HG02870 (cell line): ENCODE results near the gene ZNF177.
"Not testable (repeated sequence)": the region's sequence is repeated elsewhere in the genome, so short reads cannot be mapped to it uniquely, and the experiment has no call there.

Source experiments
- ATAC-seq: cut with Tn5 transposase; IDR thresholded peaks from one replicate; pipeline ENCODE4 v1.9.1; 2021; ENCODE audit warnings: mild to moderate bottlenecking, moderate library complexity; ENCODE audit not compliant: unreplicated experiment

The ZNF177 gene

DNA sequence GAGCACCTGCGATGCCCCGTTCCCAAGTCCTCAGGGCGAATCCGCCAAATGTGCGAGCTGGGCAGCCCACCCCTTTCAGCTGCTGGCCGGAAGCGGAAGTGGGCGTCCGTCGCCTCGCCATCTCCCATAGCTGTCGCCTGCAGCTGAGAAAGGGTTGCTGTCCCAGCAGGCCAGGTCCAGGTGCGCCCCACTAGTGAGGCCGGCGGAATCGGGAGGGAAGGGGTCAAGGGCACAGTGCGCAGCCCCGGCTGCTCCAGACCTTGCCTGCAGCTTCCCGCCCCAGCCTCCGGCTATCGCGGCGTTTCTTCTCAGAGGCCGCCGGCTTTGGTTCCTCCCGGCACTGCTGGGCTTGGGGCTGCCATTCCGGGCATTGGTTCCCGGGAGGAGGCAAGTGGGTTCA, at the start of gene ZNF177:
Gene ZNF177 (plus strand): TSS at position 109 of the 400 bp plus-strand sequence. CDS start 15,299 bp downstream, outside the sequence.
- no peak for ATAC-seq

DNA sequence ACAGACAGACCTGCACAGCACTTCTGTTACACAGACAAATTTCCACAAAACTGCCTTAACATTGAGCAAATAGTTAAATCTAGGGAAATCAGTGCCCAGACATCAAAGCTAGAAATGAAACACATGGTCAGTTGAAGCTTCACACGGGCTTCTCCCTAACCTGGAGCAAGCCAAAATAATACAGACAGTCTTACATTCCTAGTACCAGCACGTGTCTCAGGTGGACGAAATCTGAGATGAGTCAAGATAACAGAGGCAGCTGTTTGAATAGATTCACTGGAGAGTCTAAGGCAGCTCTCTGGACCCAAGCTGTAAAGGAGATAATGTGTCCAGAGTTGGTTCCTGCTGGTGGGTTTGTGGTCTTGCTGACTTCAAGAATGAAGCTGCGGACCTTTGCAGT, 49.1 kb upstream of the ZNF177 start:
- ATAC-seq, result no peak

DNA sequence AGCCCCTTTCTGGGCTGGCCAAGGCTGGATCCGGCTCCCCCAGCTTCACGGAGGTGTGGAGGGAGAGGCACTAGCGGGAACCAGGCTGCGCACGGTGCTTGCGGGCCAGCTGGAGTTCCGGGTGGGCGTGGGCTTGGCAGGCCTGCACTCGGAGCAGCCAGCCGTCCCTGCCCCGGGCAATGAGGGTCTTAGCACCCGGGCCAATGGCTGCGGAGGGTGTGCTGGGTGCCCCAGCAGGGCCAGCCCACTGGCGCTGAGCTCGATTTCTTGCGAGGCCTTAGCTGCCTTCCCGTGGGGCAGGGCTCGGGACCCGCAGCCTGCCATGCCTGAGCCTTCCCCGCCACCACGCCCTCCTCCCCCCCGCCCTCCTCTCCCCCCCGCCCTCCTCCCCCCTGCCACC, 41.5 kb upstream of the ZNF177 start:
- ATAC-seq, result no peak

DNA sequence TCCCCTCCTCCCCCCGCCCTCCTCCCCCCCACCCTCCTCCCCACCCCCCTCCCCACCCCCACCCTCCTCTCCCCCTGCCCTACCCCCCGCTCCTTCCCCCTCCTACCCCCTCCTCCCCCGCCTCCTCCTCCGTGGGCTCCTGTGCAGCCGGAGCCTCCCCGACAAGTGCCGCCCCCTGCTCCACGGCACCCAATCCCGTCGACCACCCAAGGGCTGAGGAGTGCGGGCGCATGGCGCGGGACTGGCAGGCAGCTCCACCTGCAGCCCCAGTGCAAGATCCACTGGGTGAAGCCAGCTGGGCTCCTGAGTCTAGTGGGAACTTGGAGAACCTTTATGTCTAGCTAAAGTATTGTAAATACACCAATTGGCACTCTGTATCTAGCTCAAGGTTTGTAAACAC, 41.1 kb upstream of the ZNF177 start:
- ATAC-seq, result not testable (repeated sequence)

DNA sequence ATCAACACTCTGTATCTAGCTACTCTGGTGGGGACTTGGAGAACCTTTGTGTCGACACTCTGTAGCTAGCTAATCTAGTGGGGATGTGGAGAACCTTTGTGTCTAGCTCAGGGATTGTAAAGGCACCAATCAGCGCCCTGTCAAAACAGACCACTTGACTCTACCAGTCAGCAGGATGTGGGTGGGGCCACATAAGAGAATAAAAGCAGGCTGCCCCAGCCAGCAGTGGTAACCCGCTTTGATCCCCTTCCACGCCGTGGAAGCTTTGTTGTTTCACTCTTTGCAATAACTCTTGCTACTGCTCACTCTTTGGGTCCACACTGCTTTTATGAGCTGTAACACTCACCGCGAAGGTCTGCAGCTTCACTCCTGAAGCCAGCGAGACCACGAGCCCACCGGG, 40.6 kb upstream of the ZNF177 start:
- ATAC-seq, result not testable (repeated sequence)

DNA sequence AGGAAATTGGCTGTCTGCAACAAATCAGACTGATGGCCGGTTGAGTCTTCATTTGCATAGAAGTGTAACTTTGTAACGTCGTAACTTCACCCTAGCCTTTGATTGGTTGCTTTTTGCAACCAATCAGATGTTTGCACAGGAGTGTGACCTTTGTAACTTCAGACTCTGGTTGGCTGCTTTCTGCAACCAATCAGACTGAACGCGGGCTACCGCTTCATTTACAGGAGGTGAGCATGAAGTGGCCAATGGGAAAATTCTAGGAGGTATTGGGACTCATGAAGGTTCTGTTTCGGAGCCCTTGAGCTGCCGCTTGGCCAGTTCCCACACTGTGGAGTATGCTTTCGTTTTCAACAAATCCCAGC, 39.3 kb upstream of the ZNF177 start:
- peak; percentile 24 for ATAC-seq

DNA sequence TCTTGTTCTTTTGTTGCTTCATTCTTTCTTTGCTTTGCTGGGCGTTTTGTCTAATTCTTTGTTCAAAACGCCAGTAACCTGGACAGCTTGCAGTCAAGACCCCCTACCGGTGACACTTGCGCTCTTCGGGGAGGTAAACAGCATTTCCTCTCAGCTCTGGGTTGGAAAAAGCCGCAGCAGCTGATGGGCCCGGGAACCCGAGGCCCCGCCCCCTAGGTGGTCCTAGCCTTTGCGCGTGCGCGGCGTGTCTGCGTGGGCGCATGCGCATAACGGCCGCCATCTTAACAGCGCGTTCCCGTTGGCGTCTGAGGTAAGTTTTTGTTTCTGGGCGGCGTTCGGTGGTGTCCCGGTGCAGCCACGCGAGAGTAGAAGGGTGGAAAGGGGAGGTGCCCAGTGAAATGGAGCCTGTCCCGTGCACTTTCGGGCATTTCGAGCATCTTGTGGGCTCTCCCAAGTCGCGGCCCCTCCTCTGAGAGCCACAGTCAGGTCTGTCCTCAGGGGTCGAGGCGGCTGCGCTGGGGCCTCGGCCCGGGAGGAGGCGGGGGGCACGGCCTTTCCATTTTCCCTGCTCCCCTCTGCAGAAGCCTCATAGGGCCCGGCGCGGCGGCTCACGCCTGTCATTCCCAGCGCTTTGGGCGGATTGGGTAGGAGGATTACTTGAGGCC, 38.8 kb upstream of the ZNF177 start, which contains the start of gene ZNF559:
Gene ZNF559 (plus strand): TSS at position 261 of the 665 bp plus-strand sequence. CDS start 14,371 bp downstream, outside the sequence.
- peak; percentile 94 for ATAC-seq

DNA sequence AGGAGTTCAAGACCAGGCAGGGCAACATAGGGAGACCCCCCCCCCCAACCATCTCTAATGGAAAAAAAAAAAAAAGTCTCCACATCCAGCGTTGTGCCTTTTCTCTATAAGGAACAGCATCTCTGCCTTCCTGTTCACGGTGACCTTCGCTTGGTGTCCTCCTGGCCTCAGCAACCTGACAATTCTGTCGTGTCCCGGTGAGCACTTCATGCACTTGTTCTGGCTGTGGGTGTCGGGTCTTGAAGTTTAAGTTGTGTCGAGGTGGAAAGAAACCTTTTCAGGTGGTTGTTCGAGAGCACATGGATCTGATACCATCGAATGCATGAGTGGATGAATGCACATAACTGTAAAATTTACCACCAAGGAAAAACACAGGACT, 38.2 kb upstream of the ZNF177 start:
- no peak for ATAC-seq

DNA sequence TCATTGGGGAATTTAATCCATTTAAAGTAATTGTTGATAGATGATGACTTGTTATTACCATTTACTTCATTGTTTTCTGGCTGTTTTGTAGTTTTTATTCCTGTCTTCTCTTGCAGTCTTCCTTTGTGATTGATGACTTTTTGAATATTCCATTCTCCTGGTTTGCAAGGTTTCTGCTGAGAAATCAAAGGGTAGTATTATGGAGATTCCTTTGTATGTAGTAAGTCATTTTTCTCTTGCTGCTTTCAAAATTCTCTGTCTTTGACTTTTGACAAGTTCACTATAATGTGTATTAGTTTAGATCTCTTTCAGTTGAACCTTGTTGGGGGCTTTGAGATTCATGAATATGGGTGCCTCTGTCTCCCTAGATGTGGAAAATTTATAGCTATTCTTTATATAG, 32.8 kb upstream of the ZNF177 start:
- ATAC-seq, result no peak

DNA sequence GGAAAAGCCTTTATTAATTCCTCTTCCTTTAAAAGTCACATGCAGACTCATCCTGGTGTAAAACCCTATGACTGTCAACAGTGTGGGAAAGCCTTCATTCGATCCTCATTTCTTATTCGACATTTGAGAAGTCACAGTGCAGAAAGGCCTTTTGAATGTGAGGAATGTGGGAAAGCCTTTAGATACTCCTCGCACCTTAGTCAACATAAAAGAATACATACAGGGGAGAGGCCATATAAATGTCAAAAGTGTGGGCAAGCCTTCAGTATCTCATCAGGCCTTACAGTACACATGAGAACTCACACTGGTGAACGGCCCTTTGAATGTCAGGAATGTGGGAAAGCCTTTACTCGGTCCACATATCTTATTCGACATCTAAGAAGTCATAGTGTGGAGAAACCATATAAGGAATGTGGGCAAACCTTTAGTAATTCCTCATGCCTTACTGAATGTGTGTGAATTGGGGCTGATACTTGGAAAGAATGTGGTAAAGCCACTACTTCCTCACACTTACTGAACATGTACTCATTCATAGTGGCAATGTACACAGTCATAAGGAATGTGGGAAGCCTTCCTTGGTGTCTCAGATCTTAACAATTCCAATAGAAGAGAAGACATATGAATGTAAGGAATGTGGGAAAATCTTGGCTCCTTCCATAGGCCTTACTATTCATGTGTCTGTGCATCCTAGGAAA, 20.1 kb upstream of the ZNF177 start:
- no peak for ATAC-seq

DNA sequence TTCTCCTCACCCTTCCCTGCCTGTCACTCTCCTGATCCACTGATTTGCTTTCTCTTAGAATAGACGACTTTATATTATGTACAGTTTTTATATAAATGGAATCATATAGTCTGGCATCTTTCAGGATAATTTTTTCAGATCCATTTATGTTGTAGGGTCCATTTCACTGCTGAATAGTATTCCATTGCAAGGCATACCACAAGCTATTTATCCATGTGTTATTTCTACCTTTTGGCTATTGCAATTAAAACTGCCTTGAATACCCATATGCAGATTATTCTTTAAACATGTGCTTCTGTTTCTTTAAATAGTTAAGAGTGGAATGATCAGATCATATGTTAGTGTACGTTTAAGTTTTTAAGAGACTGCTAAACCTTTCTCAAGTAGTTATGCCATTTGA, 17.8 kb upstream of the ZNF177 start:
- ATAC-seq, result no peak

DNA sequence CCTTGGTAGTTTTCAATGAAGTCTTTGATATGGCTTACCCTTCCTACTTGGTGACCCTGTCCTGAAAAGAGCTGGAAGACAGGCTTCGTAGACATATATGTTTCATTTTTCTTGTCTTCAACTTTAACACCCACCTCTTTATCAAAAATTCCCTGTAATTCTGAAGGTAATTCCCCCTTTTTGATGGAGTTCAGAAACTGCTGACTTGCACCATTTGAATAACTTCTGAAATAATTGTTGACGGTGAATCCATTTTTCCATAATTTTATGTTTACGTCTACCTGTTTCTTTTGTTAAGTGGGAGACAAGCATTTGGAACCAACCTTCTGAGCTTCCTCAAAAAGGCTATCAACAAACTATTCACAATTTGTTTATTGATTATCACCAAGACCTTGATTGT, 14.6 kb upstream of the ZNF177 start:
- no peak for ATAC-seq

DNA sequence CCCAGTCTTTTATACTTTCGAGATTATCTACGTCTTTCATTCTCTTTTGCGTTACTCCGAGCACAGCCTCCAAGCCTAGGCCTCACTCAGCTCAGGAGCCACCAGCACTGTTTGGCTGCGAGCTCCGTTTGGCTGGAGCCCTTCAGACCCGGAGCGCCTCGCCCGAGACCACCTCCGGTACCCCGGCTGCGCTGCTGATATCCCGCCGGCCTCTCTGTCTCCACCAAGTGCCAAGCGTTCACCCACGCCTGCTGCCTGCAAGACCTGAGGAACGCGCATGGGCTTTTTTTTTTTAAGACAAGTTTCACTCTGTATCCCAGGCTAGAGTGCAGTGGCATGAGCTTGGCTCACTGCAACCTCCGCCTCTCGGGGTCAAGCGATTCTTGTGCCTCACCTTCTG, 14.1 kb upstream of the ZNF177 start:
- no peak for ATAC-seq

DNA sequence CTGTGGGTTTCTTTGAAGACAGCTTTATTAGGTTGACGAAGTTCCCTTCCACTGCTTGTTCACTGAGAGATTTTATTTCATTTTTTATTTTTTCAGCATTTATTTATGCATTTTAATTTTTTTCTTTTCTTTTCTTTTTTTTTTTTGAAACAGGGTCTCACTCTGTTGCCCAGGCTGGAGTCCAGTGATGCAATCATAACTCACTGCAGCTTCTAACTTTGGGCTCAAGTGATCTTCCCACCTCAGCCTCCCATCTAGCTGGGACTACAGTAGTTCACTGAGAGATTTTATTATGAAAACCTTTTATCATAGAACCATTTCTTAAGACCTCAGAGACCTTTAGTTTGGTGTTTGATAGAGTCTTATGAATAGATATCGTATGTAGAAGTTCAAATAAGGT, 10.3 kb upstream of the ZNF177 start:
- ATAC-seq, result no peak

DNA sequence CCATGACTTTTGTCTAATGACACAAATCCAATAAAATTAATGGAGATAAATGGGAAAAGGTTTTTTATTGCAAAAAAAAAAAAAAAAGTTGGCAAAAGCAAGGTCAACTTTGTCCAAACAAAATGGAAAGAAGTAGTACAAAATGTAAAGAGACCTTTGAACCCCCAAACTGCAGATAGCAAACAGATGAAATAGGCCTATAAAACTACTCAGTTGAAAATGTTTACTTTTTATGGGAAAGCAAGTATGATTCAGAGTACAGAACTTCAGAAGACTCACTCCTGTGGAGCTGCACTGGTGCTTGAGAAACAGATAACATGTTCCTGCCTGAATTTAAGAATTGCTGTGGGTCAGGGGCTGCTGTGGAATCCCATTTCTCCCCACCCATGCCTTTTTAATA, 9.8 kb upstream of the ZNF177 start:
- ATAC-seq, result no peak

DNA sequence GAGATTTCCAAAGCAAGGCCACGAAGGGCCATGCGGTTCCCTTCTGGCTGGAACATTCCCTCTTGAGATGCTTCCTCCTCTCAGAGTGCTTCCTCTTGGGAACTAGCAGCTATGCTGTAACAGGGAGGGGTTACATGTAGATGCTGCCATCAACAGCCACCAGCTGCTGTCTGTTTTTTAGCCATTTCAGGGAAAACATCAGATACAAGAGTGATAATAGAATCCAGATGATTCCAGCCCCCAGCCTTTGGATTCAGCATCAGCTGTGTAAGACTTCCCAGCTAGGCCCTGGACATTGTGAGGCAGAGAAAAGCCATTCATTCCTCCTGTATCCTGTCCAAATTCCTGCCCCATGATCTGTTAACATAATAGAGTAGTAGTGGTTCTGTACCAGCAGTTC, 8.2 kb upstream of the ZNF177 start:
- ATAC-seq, result no peak

DNA sequence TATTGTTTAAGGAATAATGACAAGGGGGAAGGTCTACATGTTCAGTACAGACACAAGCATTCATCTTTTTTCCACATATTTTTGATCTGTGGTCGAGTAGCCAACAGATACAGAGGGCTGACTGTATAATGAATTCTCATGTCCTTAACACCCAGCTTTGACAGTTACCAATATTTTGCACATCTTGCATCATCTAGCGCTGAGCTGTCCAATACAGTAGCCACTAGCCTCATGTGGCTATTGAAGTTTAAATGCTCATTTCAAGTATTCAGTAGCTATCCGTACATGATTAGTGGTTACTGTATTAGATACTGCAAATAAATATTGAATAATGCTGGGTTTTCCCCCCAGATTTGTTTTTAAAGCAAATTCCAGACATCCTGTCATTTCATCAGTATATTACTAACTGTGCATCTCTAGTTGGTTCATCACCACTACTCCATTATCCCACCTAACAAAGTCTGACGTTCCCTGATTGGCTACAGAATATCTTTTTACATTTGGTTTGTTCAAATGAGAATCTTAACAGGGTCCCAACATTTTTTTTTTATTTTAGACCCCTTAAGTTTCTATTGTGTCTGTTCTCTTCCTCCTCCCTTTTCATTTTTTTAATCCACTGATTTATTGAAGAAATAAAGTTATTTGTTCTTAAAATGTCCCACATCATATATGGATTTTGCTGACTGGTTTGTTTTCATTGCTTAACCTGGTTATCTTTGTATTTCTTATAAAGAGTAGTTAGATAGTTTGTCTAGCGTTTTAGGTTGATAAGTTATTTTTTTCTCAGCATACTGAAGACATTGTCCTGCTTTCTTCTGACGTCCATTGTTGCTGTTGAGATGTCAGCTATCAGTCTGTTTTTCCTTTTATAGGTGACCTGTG, 8.2 kb downstream of the ZNF177 start:
- no peak for ATAC-seq

DNA sequence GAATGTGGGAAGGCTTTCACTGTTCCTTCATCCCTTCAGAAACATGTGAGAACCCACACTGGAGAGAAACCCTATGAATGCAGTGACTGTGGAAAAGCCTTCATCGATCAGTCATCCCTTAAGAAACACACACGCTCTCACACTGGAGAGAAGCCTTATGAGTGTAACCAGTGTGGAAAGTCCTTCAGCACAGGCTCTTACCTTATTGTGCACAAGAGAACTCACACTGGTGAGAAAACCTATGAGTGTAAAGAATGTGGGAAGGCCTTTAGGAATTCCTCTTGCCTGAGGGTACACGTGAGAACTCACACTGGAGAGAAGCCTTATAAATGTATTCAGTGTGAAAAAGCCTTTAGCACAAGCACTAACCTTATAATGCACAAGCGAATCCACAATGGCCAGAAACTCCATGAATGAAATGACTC, 18.6 kb downstream of the ZNF177 start:
- ATAC-seq, result no peak

DNA sequence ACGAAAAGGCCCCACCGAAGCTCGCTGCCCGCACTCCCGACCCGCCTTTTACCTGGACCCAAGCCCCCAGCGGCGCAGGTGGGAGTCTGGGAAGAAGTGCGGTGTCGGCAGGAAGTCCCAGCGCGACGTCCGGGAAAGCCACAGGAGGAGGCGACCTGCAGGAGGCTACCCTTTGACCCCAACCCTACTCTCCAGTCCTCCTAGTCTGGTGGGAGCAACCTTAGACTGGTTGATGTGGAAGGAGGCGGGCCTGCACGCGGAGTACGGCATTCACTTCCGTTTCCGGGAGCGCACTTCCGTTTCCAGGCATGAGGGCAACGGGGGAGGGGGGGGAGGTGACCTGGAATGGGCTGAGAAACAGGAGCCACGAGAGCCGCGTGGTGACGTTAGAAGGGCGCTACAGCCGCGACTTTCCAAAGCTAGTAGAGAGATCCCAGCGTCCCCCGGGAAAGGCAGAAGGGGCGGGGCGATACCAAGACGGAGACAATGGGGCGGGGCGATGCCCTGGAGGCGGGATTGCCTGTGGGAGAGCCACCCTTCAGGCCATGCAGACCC, 44.1 kb downstream of the ZNF177 start:
- ATAC-seq, result no peak

DNA sequence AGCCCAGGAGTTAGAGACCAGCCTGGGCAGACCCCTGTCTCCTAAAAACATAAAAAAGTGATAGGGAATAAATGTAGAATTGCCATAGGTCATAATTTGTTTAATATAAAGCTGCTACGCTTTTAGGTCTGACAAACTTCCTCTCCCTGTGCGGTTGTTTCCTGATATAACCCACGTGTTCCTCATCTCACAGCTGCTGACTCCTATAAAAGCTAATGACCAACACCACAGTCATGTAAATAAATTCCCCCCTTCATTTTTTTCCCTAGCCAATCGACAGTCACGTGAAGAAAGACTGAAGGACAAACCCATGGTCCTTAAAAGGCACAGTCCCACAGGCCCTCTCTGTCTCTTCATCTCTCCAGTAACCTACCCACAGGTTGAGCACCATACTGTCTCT, 45.0 kb downstream of the ZNF177 start:
- ATAC-seq, result no peak

DNA sequence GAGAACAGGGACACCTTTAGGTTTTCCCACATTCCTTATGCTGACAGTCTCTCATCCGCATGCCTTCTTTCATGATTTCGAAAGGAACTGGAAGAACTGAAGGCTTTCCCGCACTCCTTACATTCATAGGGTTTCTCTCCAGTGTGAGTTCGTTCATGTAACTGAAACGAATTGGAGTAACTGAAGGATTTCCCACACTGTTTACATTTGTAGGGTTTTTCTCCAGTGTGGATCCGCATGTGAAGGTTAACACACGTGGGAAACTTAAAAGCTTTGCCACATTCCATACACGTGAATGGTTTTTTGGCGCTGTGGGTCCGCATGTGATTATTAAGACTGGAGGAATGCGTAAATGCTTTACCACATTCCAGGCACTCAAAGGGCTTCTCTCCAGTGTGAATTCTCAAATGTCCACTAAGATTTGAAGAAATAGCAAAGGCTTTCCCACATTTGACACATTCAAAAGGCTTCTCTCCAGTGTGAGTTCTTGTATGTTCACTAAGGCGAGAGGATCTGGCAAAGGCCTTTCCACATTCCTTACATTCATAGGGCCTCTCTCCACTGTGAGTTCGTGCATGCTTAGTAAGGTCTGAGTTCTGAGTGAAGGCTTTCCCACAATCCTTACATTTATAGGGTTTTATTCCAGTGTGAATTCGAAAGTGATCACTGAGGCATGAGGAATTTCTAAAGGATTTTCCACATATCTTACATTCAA, 50.6 kb downstream of the ZNF177 start:
- no peak for ATAC-seq
